Mononuclear cell (primary cell): ENCODE measurements around the gene CNTN1. TPM values are rescaled to one million over a fixed set of nuclear protein-coding genes. Genes with fewer than 3 reads are reported as not detected.

Source experiments
- H3K27me3 ChIP-seq: 2 replicates; pipeline ENCODE4 v1.6.0; 2011; ENCODE audit warnings: low read length, control low read depth; ENCODE audit not compliant: insufficient read depth
- H3K4me1 ChIP-seq: 2 replicates; pipeline ENCODE4 v1.5.1; 2011; ENCODE audit warnings: mild to moderate bottlenecking, low read length, control low read depth; ENCODE audit not compliant: insufficient read depth
- H3K4me3 ChIP-seq: 2 replicates; pipeline ENCODE4 v1.5.1; 2011; ENCODE audit warnings: mild to moderate bottlenecking, low read length, moderate library complexity
- H3K9me3 ChIP-seq: 2 replicates; pipeline ENCODE4 v1.5.1; 2011; ENCODE audit warnings: low read depth, mild to moderate bottlenecking, control low read depth, low read length
- total RNA-seq: library from RNA; depleted of rRNA; stranded (reverse); fragments of >200 nt; gene quantifications from one replicate; pipeline ENCODE4 v1.2.3, GENCODE V29; 2012

The CNTN1 gene
- total RNA-seq, 1 donor = not detected

DNA sequence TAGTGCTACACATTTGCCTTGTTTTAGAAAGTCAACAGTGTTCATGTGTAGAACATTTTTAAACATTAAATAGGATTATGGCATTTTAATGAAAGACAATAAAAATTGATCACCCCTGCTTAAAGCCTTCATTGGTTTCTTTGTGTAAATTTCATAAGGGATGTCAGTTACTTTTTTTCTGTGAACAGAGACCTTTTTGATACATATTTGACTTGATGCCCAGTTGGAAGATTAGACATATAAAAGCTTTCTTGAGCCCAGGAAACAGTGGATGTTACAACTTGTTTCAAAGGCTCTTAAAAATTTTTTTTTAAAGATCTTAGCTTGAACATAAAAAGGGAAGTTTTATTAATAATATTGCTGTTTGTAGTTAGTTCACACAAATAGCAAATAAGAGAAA lies 327.2 kb downstream of the CNTN1 start:
- Histone ChIP-seq H3K4me3 (no peak overlapping the region), H3K9me3 (no peaks in the 10 kb centered on the region), H3K27me3 (no peaks in the 10 kb centered on the region), H3K4me1 (no peaks in the 10 kb centered on the region)

- Histone ChIP-seq H3K4me3 (no peak overlapping the region), H3K9me3 (no peaks in the 10 kb centered on the region), H3K27me3 (no peaks in the 10 kb centered on the region), H3K4me1 (no peaks in the 10 kb centered on the region)
Measured at GRCh38 chr12:41023836-41024235, 331.6 kb downstream of the CNTN1 start.

DNA sequence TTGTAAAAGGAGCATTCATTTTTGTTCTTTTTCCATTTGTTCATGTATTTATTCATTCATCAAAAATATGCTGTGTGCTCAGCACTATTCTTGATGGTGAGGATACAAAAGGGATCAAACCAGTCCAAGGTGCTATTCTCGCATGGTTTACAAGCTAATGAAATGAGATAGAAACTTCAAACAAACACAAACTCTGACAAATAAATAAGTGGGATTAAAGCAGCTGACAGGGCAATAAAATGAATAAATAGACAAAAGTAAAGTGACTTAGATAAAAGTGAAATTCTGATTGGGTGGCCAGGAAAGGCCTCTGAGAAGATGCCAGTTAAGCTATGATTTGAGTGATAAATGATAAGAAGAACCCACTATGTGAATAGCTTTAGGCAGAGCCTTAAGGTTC lies 333.9 kb downstream of the CNTN1 start:
- Histone ChIP-seq H3K4me3 (no peak overlapping the region), H3K27me3 (no peaks in the 10 kb centered on the region), H3K9me3 (no peaks in the 10 kb centered on the region), H3K4me1 (no peaks in the 10 kb centered on the region)

- no peaks in the 10 kb centered on the region for H3K4me1 ChIP-seq
- no peak overlapping the region for H3K4me3 ChIP-seq
- no peaks in the 10 kb centered on the region for H3K27me3 ChIP-seq
- no peaks in the 10 kb centered on the region for H3K9me3 ChIP-seq
Measured at GRCh38 chr12:41032386-41032785, 340.1 kb downstream of the CNTN1 start.

DNA sequence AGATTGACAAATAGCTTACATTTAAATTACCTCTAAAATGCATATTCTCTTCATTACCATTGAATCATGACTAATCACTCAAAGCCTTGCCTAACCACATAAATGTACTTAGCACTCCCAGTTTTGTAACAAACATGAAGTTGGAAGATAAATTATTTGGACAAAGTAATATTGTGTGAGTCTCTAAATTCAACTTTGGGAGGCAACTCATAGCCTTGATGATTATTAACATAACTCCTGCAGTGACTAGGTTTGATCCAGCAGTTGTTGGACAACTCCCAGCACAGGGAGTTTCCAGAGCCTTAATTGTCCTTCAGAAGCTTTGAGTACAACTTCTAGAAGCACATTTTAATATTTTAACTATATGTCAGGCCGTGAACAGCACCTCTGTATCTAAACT lies 342.4 kb downstream of the CNTN1 start:
- H3K4me1 ChIP-seq = no peaks in the 10 kb centered on the region

DNA sequence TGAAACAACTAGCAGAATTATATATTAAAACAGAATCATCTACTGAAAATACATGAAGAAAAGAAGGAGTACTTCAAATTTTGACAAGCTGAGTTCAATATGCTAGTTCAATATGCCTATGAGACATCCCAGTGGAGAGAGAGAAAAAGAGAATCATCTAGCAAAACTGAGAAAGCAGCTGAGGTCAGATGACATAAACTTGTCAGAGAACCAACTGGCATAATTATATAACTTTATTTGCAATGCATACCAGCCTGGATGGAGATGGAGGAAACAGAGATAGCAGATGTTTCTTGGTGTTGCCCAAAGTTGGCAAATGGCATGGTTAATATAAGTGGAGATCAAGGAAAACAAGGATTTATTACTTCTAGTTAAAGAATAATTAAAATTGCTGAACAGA lies 347.2 kb downstream of the CNTN1 start:
- Histone ChIP-seq H3K4me3 (no peak overlapping the region), H3K9me3 (no peaks in the 10 kb centered on the region), H3K4me1 (no peaks in the 10 kb centered on the region), H3K27me3 (no peaks in the 10 kb centered on the region)

More for the DNA sequence above, 342.4 kb downstream of the CNTN1 start:
- Histone ChIP-seq H3K9me3 (no peaks in the 10 kb centered on the region), H3K4me3 (no peak overlapping the region), H3K27me3 (no peaks in the 10 kb centered on the region)

DNA sequence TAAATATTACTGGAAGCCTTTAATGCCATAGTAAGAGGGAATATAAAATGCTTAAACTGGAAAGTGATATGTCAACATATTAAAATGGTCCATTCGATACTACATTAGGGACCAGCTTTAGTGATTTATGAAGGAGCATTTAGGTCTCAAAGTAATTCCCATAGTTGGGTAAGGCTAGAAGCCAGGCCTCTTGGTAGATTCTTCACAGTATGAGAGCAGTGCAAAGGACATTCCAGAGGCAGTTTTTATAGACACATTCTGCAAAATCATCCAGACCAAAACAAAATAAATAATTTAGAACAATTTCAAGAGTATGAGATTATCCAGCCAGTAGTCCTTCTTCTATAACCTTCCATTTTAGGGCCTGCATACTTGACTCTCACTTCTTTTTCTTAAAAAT lies 353.3 kb downstream of the CNTN1 start:
- Histone ChIP-seq H3K27me3 (no peaks in the 10 kb centered on the region), H3K4me3 (no peak overlapping the region), H3K4me1 (no peaks in the 10 kb centered on the region), H3K9me3 (no peaks in the 10 kb centered on the region)

DNA sequence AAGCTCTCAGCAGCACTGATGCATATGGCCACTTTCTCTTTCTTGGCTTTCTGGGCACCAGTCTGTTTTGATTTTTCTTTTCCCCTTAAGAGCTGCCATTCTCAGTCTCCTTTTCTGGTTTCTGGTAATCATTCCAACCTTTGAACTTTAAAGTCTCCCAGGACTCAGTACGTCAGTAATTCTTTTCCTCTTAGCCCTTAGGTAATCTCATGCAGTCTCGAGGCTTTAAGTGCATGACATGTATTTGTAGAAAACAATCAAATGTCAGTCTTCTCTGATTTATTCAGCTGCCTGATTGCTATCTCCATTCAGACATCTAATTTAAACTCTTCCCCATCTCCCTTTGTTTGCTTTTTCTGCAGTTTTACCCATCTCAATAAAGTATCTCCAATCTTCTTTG lies 356.8 kb downstream of the CNTN1 start:
- Histone ChIP-seq H3K27me3 (no peaks in the 10 kb centered on the region), H3K4me1 (no peaks in the 10 kb centered on the region), H3K9me3 (no peaks in the 10 kb centered on the region), H3K4me3 (no peak overlapping the region)

DNA sequence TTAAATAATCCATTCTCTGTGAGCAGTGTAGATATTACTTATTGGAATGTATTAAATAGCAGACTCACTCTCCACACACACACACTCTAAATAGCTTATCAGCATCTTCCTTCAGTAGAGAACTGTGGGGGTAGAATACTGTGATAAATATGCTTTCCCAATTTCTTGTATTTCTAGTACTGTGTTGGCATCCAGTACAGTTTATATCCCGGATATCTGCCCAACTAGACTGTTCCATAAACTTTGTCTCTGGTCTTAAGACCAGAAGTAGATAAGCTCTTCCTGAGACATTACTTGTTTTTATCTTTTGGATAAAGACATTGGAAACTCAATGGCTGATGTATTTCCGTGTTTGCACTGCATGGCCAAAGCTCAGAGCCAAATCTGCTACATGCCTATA lies 359.7 kb downstream of the CNTN1 start:
- Histone ChIP-seq H3K27me3 (no peaks in the 10 kb centered on the region), H3K4me3 (no peak overlapping the region), H3K9me3 (no peaks in the 10 kb centered on the region), H3K4me1 (no peaks in the 10 kb centered on the region)

DNA sequence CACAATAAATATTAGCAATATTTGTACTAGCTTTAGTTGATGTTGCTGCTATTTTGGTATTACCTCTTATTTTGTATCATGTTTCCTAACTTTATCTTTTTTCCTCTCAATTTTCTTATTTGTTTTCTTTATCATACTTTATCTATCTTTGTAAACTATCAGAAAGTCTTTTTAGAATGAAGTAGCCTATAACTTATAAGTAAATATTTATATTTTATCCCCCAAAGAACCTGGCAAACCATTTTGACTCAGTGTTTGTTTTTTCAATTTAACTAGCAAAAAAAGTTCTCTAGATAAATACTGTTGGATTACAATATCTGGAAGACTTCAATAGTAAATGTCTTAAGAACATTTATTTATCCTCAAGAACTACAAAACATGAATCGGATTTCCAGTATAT lies 360.2 kb downstream of the CNTN1 start:
- H3K4me1 ChIP-seq = no peaks in the 10 kb centered on the region
- H3K9me3 ChIP-seq = no peaks in the 10 kb centered on the region
- H3K4me3 ChIP-seq = no peak overlapping the region
- H3K27me3 ChIP-seq = no peaks in the 10 kb centered on the region

DNA sequence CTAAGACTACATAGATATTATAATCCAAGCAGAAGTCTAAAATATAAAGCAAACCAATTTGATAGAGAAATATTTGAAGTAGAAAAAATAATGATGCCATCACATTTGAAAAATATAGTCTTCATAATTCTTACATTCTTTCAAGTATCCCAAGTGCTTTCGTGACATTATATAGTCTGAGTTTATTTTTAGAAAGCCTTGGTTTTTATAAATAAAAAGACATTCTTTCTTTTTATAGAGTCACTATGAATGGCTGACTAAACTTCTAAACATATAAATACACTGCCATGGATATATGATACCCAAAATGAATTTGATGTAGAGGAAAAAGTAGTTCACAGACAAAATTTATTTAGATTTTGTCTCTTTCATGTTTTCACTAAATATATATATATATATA lies 360.8 kb downstream of the CNTN1 start:
- H3K27me3 ChIP-seq = no peaks in the 10 kb centered on the region
- no peak overlapping the region for H3K4me3 ChIP-seq

GRCh38 chr12:41055875-41056577 lies 363.8 kb downstream of the CNTN1 start:
- H3K9me3 ChIP-seq = no peaks in the 10 kb centered on the region
- H3K4me1 ChIP-seq = no peaks in the 10 kb centered on the region
- H3K4me3 ChIP-seq = no peak overlapping the region
- no peaks in the 10 kb centered on the region for H3K27me3 ChIP-seq

More for the DNA sequence above, 360.8 kb downstream of the CNTN1 start:
- H3K4me1 ChIP-seq = no peaks in the 10 kb centered on the region
- H3K9me3 ChIP-seq = no peaks in the 10 kb centered on the region

DNA sequence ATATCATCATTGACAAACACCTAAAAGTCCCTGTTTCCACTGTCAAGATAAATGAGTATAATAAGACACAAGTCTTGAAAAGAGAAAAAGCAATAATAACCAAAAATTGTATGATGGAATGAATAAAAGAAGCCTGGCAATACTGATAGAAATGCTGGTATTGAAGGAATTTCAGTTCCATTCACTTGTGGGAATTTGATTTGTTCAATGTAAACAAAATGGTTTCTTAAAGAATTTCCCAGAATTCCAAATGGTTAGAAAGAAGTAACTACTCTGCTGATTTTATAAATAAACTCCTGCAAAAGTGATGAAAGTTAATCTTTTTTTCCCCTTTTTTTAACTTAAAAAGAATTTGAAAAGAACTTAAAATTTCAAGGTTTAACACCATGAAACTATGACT lies 366.0 kb downstream of the CNTN1 start:
- H3K9me3 ChIP-seq = no peaks in the 10 kb centered on the region

GRCh38 chr12:41061192-41061591 lies 369.0 kb downstream of the CNTN1 start:
- Histone ChIP-seq H3K27me3 (no peaks in the 10 kb centered on the region), H3K9me3 (no peaks in the 10 kb centered on the region), H3K4me1 (no peaks in the 10 kb centered on the region), H3K4me3 (no peak overlapping the region)

More for the DNA sequence above, 366.0 kb downstream of the CNTN1 start:
- Histone ChIP-seq H3K27me3 (no peaks in the 10 kb centered on the region), H3K4me1 (no peaks in the 10 kb centered on the region), H3K4me3 (no peak overlapping the region)

- Histone ChIP-seq H3K4me1 (no peaks in the 10 kb centered on the region), H3K27me3 (no peaks in the 10 kb centered on the region), H3K4me3 (no peak overlapping the region), H3K9me3 (no peaks in the 10 kb centered on the region)
Measured at GRCh38 chr12:41064411-41064810, 372.2 kb downstream of the CNTN1 start.

- Histone ChIP-seq H3K4me1 (no peaks in the 10 kb centered on the region), H3K9me3 (no peaks in the 10 kb centered on the region), H3K27me3 (no peaks in the 10 kb centered on the region)
Measured at GRCh38 chr12:41067941-41068645, 375.9 kb downstream of the CNTN1 start.

More at GRCh38 chr12:41067941-41068645, 375.9 kb downstream of the CNTN1 start:
- no peak overlapping the region for H3K4me3 ChIP-seq
